H1 (cell line): ENCODE measurements around the gene AGBL1. TPM values are rescaled to one million over a fixed set of nuclear protein-coding genes. Genes with fewer than 3 reads are reported as not detected.

ENCODE experiments used
- CTCF ChIA-PET: fragments of 300-600 bp; sonication (Branson Sonifier 250); formaldehyde crosslinking; loops from one replicate; lab custom pipeline; 2021; ENCODE audit not compliant: partially characterized antibody; lab: Charles Lee
- POLR2A ChIA-PET: fragments of 300-600 bp; sonication (Branson Sonifier 250); formaldehyde crosslinking; loops from one replicate; lab custom pipeline; 2021; ENCODE audit warnings: inconsistent platforms; ENCODE audit not compliant: partially characterized antibody; lab: Charles Lee
- DNase-seq, 2 experiments: peaks; one replicate each; pipeline versions ENCODE4 v3.0.0 to v3.0.0-alpha.2; 2010 to 2022; ENCODE audit warnings: low spot score in 2 of 2, low read depth in 1 of 2, mixed read lengths in 1 of 2
- FAIRE-seq: peaks from 2 replicates; lab custom pipeline; 2011; peaks lifted over from hg19 to GRCh38; lab: Jason Lieb, UNC
- H2AFZ ChIP-seq: 2 replicates; pipeline ENCODE4 v1.8.1; 2012; ENCODE audit warnings: low read length, inconsistent platforms
- H2AK5ac ChIP-seq: 2 replicates; pipeline ENCODE4 v1.6.1; 2013; ENCODE audit warnings: low read depth, low read length
- H2BK120ac ChIP-seq: replicated peaks from 2 replicates; pipeline ENCODE3; 2013; ENCODE audit warnings: low read depth, low read length, inconsistent platforms
- H2BK12ac ChIP-seq: 2 replicates; pipeline ENCODE4 v1.6.1; 2013; ENCODE audit warnings: low read depth, low read length
- H2BK15ac ChIP-seq: 2 replicates; pipeline ENCODE4 v1.6.1; 2013; ENCODE audit warnings: low read length
- H2BK20ac ChIP-seq: 2 replicates; pipeline ENCODE4 v1.6.1; 2013; ENCODE audit warnings: low read length
- H2BK5ac ChIP-seq: 2 replicates; pipeline ENCODE4 v1.6.1; 2013; ENCODE audit warnings: low read depth, low read length
- H3K14ac ChIP-seq: 2 replicates; pipeline ENCODE4 v1.6.1; 2013; ENCODE audit warnings: inconsistent platforms; ENCODE audit not compliant: insufficient read length
- H3K18ac ChIP-seq: 2 replicates; pipeline ENCODE4 v1.6.1; 2013; ENCODE audit warnings: low read length; ENCODE audit errors: extremely low read depth
- H3K23ac ChIP-seq: 2 replicates; pipeline ENCODE4 v1.6.1; 2013; ENCODE audit warnings: inconsistent platforms; ENCODE audit not compliant: insufficient read length
- H3K23me2 ChIP-seq: 2 replicates; pipeline ENCODE4 v1.6.1; 2013; ENCODE audit warnings: low read depth, low read length
- H3K27ac ChIP-seq: 2 replicates; pipeline ENCODE4 v1.6.1; 2011; ENCODE audit warnings: low read depth, low read length, inconsistent platforms
- H3K27me3 ChIP-seq, 4 experiments: replicated peaks in 1 of 4; 1 replicate in 1 of 4; 2 replicates in 3 of 4; pipeline versions ENCODE4 v1.6.1 to v1.8.1; 2011 to 2013; ENCODE audit warnings: low read length in 3 of 4, mild to moderate bottlenecking in 3 of 4, inconsistent platforms in 2 of 4, mixed read lengths in 2 of 4, moderate library complexity in 1 of 4; ENCODE audit not compliant: control insufficient read depth in 3 of 4, insufficient read depth in 3 of 4; ENCODE audit errors: extremely low read depth in 1 of 4
- H3K36me3 ChIP-seq, 4 experiments: 2 replicates each; pipeline versions ENCODE4 v1.6.1 to v1.8.1; 2011 to 2013; ENCODE audit warnings: mild to moderate bottlenecking in 4 of 4, low read length in 3 of 4, moderate library complexity in 2 of 4, control low read depth in 1 of 4, inconsistent platforms in 1 of 4; ENCODE audit not compliant: insufficient read depth in 4 of 4, control insufficient read depth in 2 of 4
- H3K4ac ChIP-seq: replicated peaks from 2 replicates; pipeline ENCODE3; 2013; ENCODE audit warnings: low read length, low read depth, mixed read lengths, inconsistent platforms; ENCODE audit not compliant: insufficient read length
- H3K4me1 ChIP-seq, 4 experiments: replicated peaks in 1 of 4; 1 replicate in 1 of 4; 2 replicates in 3 of 4; pipeline versions ENCODE4 v1.6.1 to v1.8.1; 2011 to 2013; ENCODE audit warnings: low read length in 3 of 4, inconsistent platforms in 2 of 4, mixed read lengths in 1 of 4; ENCODE audit not compliant: insufficient read depth in 4 of 4, control insufficient read depth in 3 of 4
- H3K4me2 ChIP-seq, 2 experiments: 2 replicates each; pipeline versions ENCODE4 v1.6.1 to v1.8.1; 2011 to 2013; ENCODE audit warnings: low read depth in 2 of 2, low read length in 2 of 2, control low read depth in 1 of 2, inconsistent platforms in 1 of 2, mild to moderate bottlenecking in 1 of 2; ENCODE audit not compliant: insufficient read depth in 1 of 2
- H3K4me3 ChIP-seq, 4 experiments: fragments of 200-600, 300-600 bp in 1 of 4; sonication (generic), shearing (Covaris generic), sonication (Bioruptor Twin) in 1 of 4; 2 replicates each; pipeline versions ENCODE4 v1.5.1 to v1.8.1; 2011 to 2016; ENCODE audit warnings: low read length in 4 of 4, low read depth in 3 of 4, control low read depth in 2 of 4, inconsistent platforms in 2 of 4, mild to moderate bottlenecking in 2 of 4, mixed read lengths in 1 of 4, moderate library complexity in 1 of 4; ENCODE audit not compliant: insufficient read depth in 2 of 4; ENCODE audit errors: extremely low read depth in 1 of 4
- H3K56ac ChIP-seq: replicated peaks from 2 replicates; pipeline ENCODE3; 2013; ENCODE audit warnings: low read depth, mild to moderate bottlenecking, mixed read lengths, low read length, inconsistent platforms; ENCODE audit not compliant: insufficient read length
- H3K79me1 ChIP-seq: 2 replicates; pipeline ENCODE4 v1.6.1; 2013; ENCODE audit warnings: low read depth, low read length, control low read depth
- H3K79me2 ChIP-seq, 2 experiments: 2 replicates each; pipeline versions ENCODE4 v1.6.1 to v1.8.1; 2012 to 2013; ENCODE audit warnings: low read length in 2 of 2, mild to moderate bottlenecking in 2 of 2, inconsistent platforms in 1 of 2; ENCODE audit not compliant: insufficient read depth in 2 of 2, control insufficient read depth in 1 of 2
- H3K9ac ChIP-seq, 4 experiments: replicated peaks in 1 of 4; 1 replicate in 1 of 4; 2 replicates in 3 of 4; pipeline versions ENCODE4 v1.6.1 to v1.8.1; 2011 to 2013; ENCODE audit warnings: low read depth in 3 of 4, low read length in 3 of 4, control low read depth in 2 of 4, mild to moderate bottlenecking in 2 of 4, moderate library complexity in 2 of 4, inconsistent platforms in 1 of 4; ENCODE audit errors: extremely low read depth in 1 of 4
- H3K9me3 ChIP-seq, 2 experiments: 2 replicates each; pipeline versions ENCODE4 v1.6.1 to v1.8.1; 2012 to 2013; ENCODE audit warnings: mild to moderate bottlenecking in 2 of 2, moderate library complexity in 2 of 2, control low read depth in 1 of 2, inconsistent platforms in 1 of 2, low read depth in 1 of 2, low read length in 1 of 2, mixed read lengths in 1 of 2; ENCODE audit not compliant: insufficient read depth in 2 of 2
- H4K20me1 ChIP-seq, 2 experiments: replicated peaks in 1 of 2; 2 replicates each; pipeline versions ENCODE3 to v1.8.1; 2011 to 2013; ENCODE audit warnings: inconsistent platforms in 2 of 2, low read length in 2 of 2, mild to moderate bottlenecking in 1 of 2; ENCODE audit not compliant: insufficient read depth in 2 of 2, control insufficient read depth in 1 of 2
- H4K5ac ChIP-seq: 2 replicates; pipeline ENCODE4 v1.6.1; 2013; ENCODE audit warnings: low read length, low read depth, mixed read lengths, inconsistent platforms; ENCODE audit not compliant: insufficient read length
- H4K8ac ChIP-seq: 2 replicates; pipeline ENCODE4 v1.8.0; 2013; ENCODE audit warnings: mild to moderate bottlenecking, moderate library complexity, low read length, inconsistent platforms; ENCODE audit not compliant: insufficient read depth; ENCODE audit errors: extremely low read depth
- H4K91ac ChIP-seq: replicated peaks from 2 replicates; pipeline ENCODE3; 2013; ENCODE audit warnings: low read length, mixed read lengths, inconsistent platforms; ENCODE audit not compliant: insufficient read length
- ATF3 ChIP-seq: IDR thresholded peaks from 2 replicates; pipeline ENCODE4 v1.6.1; 2011; ENCODE audit warnings: low read depth, mild to moderate bottlenecking, low read length; ENCODE audit not compliant: insufficient read depth
- BRCA1 ChIP-seq: IDR thresholded peaks from 2 replicates; pipeline ENCODE4 v1.6.1; 2012; ENCODE audit warnings: low read depth, low read length, improper control_type of control experiment
- CHD1 ChIP-seq: IDR thresholded peaks from 2 replicates; pipeline ENCODE4 v1.6.1; 2012; ENCODE audit warnings: low read depth, low read length, improper control_type of control experiment
- CHD2 ChIP-seq: IDR thresholded peaks from 2 replicates; pipeline ENCODE4 v1.6.1; 2012; ENCODE audit warnings: low read length, improper control_type of control experiment
- EGR1 ChIP-seq: IDR thresholded peaks from 2 replicates; pipeline ENCODE4 v1.6.1; 2011; ENCODE audit warnings: low read depth, low read length, borderline replicate concordance
- EZH2 ChIP-seq: fragments of 200-600 bp; sonication (generic); IDR thresholded peaks from 2 replicates; pipeline ENCODE4 v1.7.1; 2012; ENCODE audit warnings: low read depth, mild to moderate bottlenecking, moderate library complexity, low read length, inconsistent platforms; ENCODE audit not compliant: severe bottlenecking
- KDM5A ChIP-seq: fragments of 200-600 bp; IDR thresholded peaks from 2 replicates; pipeline ENCODE4 v1.7.1; 2012; ENCODE audit warnings: mild to moderate bottlenecking, low read length, inconsistent platforms, mixed read lengths
- MAX ChIP-seq: IDR thresholded peaks from 2 replicates; pipeline ENCODE4 v1.6.1; 2012; ENCODE audit warnings: inconsistent platforms
- NANOG ChIP-seq: IDR thresholded peaks from 2 replicates; pipeline ENCODE4 v1.6.1; 2011; ENCODE audit warnings: low read length, low read depth, mild to moderate bottlenecking, inconsistent platforms; ENCODE audit not compliant: insufficient read depth, poor library complexity, severe bottlenecking
- NRF1 ChIP-seq: IDR thresholded peaks from 2 replicates; pipeline ENCODE4 v1.6.1; 2011; ENCODE audit warnings: mild to moderate bottlenecking, low read depth, low read length, improper control_type of control experiment
- POU5F1 ChIP-seq: IDR thresholded peaks from 2 replicates; pipeline ENCODE4 v1.6.1; 2011; ENCODE audit warnings: low read depth, mild to moderate bottlenecking, low read length, moderate library complexity
- USF2 ChIP-seq: IDR thresholded peaks from 2 replicates; pipeline ENCODE4 v1.6.1; 2011; ENCODE audit warnings: low read length, improper control_type of control experiment
- ZNF274 ChIP-seq: IDR thresholded peaks from 2 replicates; pipeline ENCODE4 v1.7.0; 2012; ENCODE audit warnings: low read length, borderline replicate concordance; ENCODE audit errors: extremely low read depth
- polyA plus RNA-seq, 7 experiments: library from polyadenylated mRNA; depleted of rRNA in 3 of 7; stranded (reverse) in 5 of 7; unstranded in 2 of 7; fragments of >200 nt in 5 of 7; fragments of 200-250 nt in 2 of 7; gene quantifications; 1 replicate in 5 of 7; 2 replicates in 1 of 7; 4 replicates in 1 of 7; pipeline versions ENCODE4 v1.2.1 to v1.2.3, GENCODE V29; 2011 to 2013; ENCODE audit warnings: missing spikeins in 2 of 7, mixed read lengths in 2 of 7
- total RNA-seq: library from RNA; stranded (reverse); fragmentation: NEBNext Ultra II Directional; extraction: Animal tissue kit (Norgen Biotek cat#: 25700); gene quantifications from 2 replicates; pipeline ENCODE4 v1.2.1, GENCODE V29; 2021

The AGBL1 gene
- total and polyA plus RNA-seq, 2 of the 8 experiments (the other 6 are each of a cell fraction or from before 2014, with no cell fraction given), result not detected

GRCh38 chr15:86087808-86088207, 8.1 kb downstream of the AGBL1 start:
- Histone ChIP-seq H4K91ac (no peak overlapping the region), H3K27me3 (no peaks in the 10 kb centered on the region), H3K9me3 (no peaks in the 10 kb centered on the region), H4K20me1 (no peaks in the 10 kb centered on the region), H4K8ac (no peak overlapping the region), H3K23ac (no peak overlapping the region), H4K5ac (no peak overlapping the region), H3K18ac (peak overlapping the region; percentile 35; the same call in 1 of the 2 replicates), H2AK5ac (no peak overlapping the region), H3K4ac (no peak overlapping the region), H3K56ac (no peak overlapping the region), H3K4me1 (peaks cover 0 to 7% (median 1%) of the 10 kb centered on the region in 4 experiments; a peak in 3 of 7 replicates), H3K27ac (no peak overlapping the region), H3K14ac (no peak overlapping the region), H3K36me3 (no peaks in the 10 kb centered on the region), H2BK5ac (no peak overlapping the region), H3K23me2 (no peaks in the 10 kb centered on the region), H2BK15ac (peak overlapping the region; percentile 73; the same call in 1 of the 2 replicates), H2BK12ac (no peak overlapping the region; the same call in 1 of the 2 replicates), H3K4me3 (no peak overlapping the region), H3K4me2 (no peak overlapping the region), H3K79me1 (no peaks in the 10 kb centered on the region), H2AFZ (0 out of 2 replicates have a peak overlapping the region, but pooled peaks have one; percentile 11), H3K79me2 (no peaks in the 10 kb centered on the region), H2BK20ac (no peak overlapping the region), H3K9ac (no peak overlapping the region), H2BK120ac (no peak overlapping the region)
- no peak for DNase-seq
- no peak for FAIRE-seq
- CTCF ChIA-PET, result interaction anchor here (0.6 to 3.6 kb wide), 3 partner anchors 8 to 311 kb away, joined by 3 to 13 read pairs (median 3); partner anchors contain the start of gene AGBL1
- POLR2A ChIA-PET, result interaction anchor here (0.6 kb wide), 1 partner anchor 13 kb away, joined by 3 read pairs; no protein-coding TSS in a partner anchor
- no peak for TF ChIP-seq NRF1
- TF ChIP-seq NANOG, result no peak
- no peak for TF ChIP-seq MAX
- TF ChIP-seq CHD1, result no peak
- no peak for TF ChIP-seq EZH2
- TF ChIP-seq ZNF274, result no peak
- TF ChIP-seq EGR1, result no peak
- TF ChIP-seq POU5F1, result no peak
- no peak for TF ChIP-seq USF2
- TF ChIP-seq BRCA1, result no peak
- TF ChIP-seq CHD2, result no peak
- no peak for TF ChIP-seq ATF3
- no peak for TF ChIP-seq KDM5A
